HG03196 (cell line): Measurements from ENCODE around the gene PKD2.
"Not testable (repeated sequence)": the region's sequence is repeated elsewhere in the genome, so short reads cannot be mapped to it uniquely, and the experiment has no call there.

ENCODE experiments used
- ATAC-seq: cut with Tn5 transposase; IDR thresholded peaks from one replicate; pipeline ENCODE4 v1.9.1; 2021; ENCODE audit not compliant: unreplicated experiment

PKD2 gene

DNA sequence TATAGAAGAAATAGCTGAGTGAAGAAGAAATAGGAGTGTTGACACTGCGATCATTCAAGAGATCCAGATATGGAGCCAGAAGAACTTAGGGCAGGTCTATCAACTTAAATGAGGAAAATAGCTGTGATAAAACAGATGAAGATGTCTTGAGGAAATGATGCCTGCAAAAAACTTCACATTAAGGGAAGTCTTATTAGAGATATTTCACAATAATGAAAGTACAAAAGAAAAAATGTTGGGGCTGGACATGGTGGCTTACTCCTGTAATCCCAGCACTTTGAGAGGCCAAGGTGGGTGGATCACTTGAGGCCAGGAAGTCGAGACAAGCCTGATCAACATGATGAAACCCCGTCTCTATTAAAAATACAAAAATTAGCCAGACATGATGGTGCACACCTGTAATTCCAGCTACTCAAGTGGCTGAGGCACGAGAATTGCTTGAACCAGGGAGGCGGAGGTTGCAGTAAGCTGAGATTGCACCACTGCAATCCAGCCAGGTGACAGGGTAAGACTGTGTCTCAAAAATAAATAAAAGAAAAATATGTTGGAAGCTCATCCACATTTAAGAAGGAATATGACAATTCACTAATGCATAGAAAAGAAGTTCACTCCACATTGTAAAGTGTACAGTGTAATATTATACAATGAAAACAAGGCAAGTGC is 56.3 kb downstream of the PKD2 start:
- ATAC-seq = no peak

- no peak for ATAC-seq
These were observed 57.0 kb downstream of the PKD2 start for GRCh38 chr4:88064410-88064809.

- ATAC-seq = no peak
These were observed 62.6 kb downstream of the PKD2 start for GRCh38 chr4:88070031-88070430.

GRCh38 chr4:88075336-88075735 is 67.9 kb downstream of the PKD2 start:
- no peak for ATAC-seq

- ATAC-seq = no peak
These were observed 70.6 kb downstream of the PKD2 start for GRCh38 chr4:88077911-88078524.

- ATAC-seq = no peak
These were observed 71.1 kb downstream of the PKD2 start for GRCh38 chr4:88078579-88078978.

DNA sequence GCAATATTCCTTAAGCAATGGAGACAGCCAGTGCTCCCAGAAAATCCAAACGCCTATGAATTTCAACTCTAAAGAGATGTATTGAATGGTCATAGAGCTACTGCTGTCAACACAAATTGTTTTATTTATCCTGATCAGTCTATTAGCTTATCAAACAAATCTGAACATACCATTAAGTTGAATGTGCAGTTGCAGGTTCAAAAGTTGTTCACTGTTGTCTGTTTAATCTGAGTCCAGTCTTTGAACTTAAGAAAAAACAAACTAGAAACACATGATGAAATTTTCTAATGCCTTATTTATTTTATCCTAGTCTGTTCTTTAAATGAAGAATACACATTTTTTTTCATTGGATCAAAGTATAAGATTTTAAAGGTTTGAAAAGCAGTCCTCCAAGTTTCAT is 73.2 kb downstream of the PKD2 start:
- no peak for ATAC-seq

GRCh38 chr4:88087004-88087403 is 79.6 kb downstream of the PKD2 start:
- ATAC-seq = no peak

DNA sequence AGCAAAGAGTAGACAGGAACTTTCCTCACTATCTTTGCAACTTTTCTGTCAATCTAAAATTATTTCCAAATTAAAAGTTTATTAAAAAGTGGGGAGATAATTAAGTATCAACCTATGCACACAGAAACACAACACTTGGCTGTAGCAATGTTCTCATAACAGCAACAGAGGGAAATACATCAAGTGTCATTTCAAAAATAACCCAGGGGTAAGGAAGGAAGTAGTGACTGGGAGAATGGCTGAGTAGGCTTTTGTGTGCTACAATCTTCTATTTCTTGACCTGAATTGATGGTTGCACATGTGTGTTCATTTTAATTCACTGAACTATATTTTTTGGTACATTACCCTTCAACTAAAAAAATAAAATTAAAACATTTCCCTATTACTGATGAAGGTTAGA is 83.5 kb downstream of the PKD2 start:
- ATAC-seq = no peak

DNA sequence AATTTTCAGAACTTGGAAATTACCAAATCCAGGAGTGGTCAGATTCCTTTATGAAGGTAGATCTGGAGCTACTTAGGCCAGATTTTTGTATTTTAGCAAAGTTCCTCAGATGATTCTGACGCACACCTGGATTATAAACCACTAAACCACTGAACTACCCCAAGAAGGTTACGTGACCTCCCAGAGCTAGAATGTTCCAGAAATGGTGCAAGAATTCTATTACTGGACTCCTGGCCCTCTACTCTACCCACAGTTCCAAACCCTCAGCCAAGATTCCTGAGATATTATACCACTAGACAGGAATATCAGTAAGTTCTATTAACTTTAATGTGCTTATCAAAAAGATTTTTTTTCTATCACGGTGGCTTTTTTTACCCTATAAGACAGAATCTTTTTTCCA is 83.9 kb downstream of the PKD2 start:
- no peak for ATAC-seq

- ATAC-seq = no peak
These were observed 86.4 kb downstream of the PKD2 start for GRCh38 chr4:88093874-88094273.

GRCh38 chr4:88097301-88097700 is 89.9 kb downstream of the PKD2 start:
- no peak for ATAC-seq

DNA sequence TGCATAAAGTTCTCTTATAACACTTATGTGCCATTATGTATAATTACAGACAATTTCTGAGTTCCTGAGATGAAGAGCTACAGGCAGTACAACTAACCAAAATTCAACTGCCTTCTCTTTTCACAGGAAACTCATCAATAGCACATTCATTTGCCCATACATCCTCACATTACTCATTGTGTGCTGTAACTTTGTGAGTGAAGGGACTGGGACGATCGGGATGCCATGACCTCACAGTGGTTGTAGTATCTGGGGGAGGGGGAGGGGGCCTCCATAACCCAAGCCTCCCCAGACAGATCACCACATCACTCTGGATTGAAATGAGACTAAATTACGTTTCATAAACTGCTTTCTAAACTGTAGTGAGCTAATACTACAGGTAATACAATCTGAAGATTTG is 90.3 kb downstream of the PKD2 start:
- ATAC-seq = no peak

- ATAC-seq = no peak
These were observed 91.7 kb downstream of the PKD2 start for GRCh38 chr4:88098993-88099752.

- no peak for ATAC-seq
These were observed 93.7 kb downstream of the PKD2 start for GRCh38 chr4:88101165-88101564.

- no peak for ATAC-seq
These were observed 94.6 kb downstream of the PKD2 start for GRCh38 chr4:88102026-88102425.

GRCh38 chr4:88104902-88105610 is 97.6 kb downstream of the PKD2 start:
- ATAC-seq = no peak

DNA sequence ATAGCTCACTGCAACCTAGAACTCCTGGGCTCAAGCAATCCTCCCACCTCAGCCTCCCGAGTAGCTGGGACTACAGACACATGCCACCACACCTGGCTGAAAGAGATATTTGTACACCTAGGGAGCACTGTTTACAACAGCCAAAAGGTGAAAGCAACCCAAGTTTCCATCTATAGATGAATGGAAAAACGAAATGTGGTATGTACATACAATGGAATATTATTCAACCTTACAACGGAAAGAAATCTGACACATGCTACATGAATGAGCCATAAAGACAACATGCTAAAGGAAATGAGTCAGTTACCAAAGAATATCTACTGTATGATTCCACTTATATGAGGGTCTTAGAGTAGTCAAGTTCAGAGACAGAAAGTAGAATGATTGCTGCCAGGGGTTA is 98.8 kb downstream of the PKD2 start:
- ATAC-seq = no peak

GRCh38 chr4:88107406-88108107 is 100.1 kb downstream of the PKD2 start:
- no peak for ATAC-seq

DNA sequence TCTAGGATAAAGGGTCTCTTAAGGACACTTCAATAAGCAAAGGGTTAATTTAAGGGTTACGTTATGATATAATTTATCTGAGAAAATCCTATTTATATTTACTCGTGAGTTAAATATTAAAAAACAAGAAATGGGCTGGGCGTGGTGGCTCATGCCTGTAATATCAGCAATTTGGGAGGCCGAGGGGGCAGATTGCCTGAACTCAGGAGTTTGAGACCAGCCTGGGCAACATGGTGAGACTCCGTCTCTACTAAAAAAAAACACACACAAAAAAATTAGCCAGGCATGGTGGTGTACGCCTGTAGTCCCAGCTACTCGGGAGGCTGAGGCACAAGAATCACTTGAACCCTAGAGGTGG is 100.7 kb downstream of the PKD2 start:
- ATAC-seq = not testable (repeated sequence)

GRCh38 chr4:88108747-88109122 is 101.3 kb downstream of the PKD2 start:
- ATAC-seq = no peak
